ENCODE data around the gene CDK6. TPM values are rescaled to one million over a fixed set of nuclear protein-coding genes. Genes with fewer than 3 reads are reported as not detected.

CDK6 gene
- total and polyA plus RNA-seq, 10 of the 15 experiments (the other 5 are each of a cell fraction or from before 2014, with no cell fraction given), result 8.0 to 118 (median 45.8) TPM

- POLR2A ChIA-PET, result no interaction called here
- Histone ChIP-seq H3K79me2 (ENCODE audit: control insufficient read depth, insufficient read depth, low read length) (peaks cover 98% of the 10 kb centered on the region), H4K20me1 (ENCODE audit: control insufficient read depth, insufficient read depth) (no peaks in the 10 kb centered on the region), H3K4me1 (ENCODE audit: control insufficient read depth, insufficient read depth, low read length) (peaks cover 17% of the 10 kb centered on the region), H3K9ac (ENCODE audit: control insufficient read depth, insufficient read depth, low read length) (no peak overlapping the region), H3K4me2 (ENCODE audit: control insufficient read depth, insufficient read depth) (peak overlapping the region; percentile 1), H3K9me3 (replicated peaks; ENCODE audit: control insufficient read depth, insufficient read depth, low read length) (no peaks in the 10 kb centered on the region; the same call in 2 of the 3 replicates), H3K4me3 (peak overlapping the region; percentile 1; the same call in 1 of the 2 replicates), H3K27me3 (replicated peaks in 1 of 2; ENCODE audit: control insufficient read depth in 2 of 2, insufficient read depth in 2 of 2, low read length in 1 of 2) (no peaks in the 10 kb centered on the region), H3K27ac (ENCODE audit: control insufficient read depth, insufficient read depth) (no peak overlapping the region), H3K36me3 (ENCODE audit: control insufficient read depth in 2 of 2, insufficient read depth in 2 of 2, low read length in 1 of 2) (no peaks in the 10 kb centered on the region), H2AFZ (ENCODE audit: control insufficient read depth, low read depth, low read length) (no peak overlapping the region)
- FAIRE-seq (no peak), ATAC-seq (peak; percentile 4), DNase-seq (ENCODE audit: low read depth, low spot score) (no peak)
- 98% methylated on average over 3 of the region's 3 CpGs for WGBS (ENCODE audit: insufficient coverage, insufficient replicate concordance, low lambda C conversion rate, missing lambda C conversion rate)
- intact Hi-C loops (cut with micrococcal nuclease; ENCODE audit: unreplicated experiment) (no loop called here), in situ Hi-C loops (cut with MboI) (no loop called here)
- BruUV-seq (replicated peaks), result no TSS peak
- CTCF ChIA-PET, result interaction anchor here (1.0 kb wide), 1 partner anchor 13 kb away, joined by 3 read pairs; no protein-coding TSS in a partner anchor
- SMC1A ChIA-PET (ENCODE audit: uncharacterized antibody, unreplicated experiment), result interaction anchor here (0.7 to 1.5 kb wide), 6 partner anchors 9 to 106 kb away, joined by 3 to 5 read pairs (median 3); no protein-coding TSS in a partner anchor
- RAD21 ChIA-PET (ENCODE audit: unreplicated experiment), result interaction anchor here (0.7 to 1.4 kb wide), 2 partner anchors 10 to 185 kb away, joined by 4 read pairs; no protein-coding TSS in a partner anchor
- TF ChIP-seq USF1 (IDR thresholded peaks at IDR 0.05; ENCODE audit: borderline replicate concordance, extremely low read length, insufficient read depth, low read depth, low read length), result no peak
- TF ChIP-seq BACH1 (IDR thresholded peaks at IDR 0.05; ENCODE audit: borderline replicate concordance), result no peak
- no peak for TF ChIP-seq ZNF592 (IDR thresholded peaks at IDR 0.05)
- TF ChIP-seq, protein P1, sequence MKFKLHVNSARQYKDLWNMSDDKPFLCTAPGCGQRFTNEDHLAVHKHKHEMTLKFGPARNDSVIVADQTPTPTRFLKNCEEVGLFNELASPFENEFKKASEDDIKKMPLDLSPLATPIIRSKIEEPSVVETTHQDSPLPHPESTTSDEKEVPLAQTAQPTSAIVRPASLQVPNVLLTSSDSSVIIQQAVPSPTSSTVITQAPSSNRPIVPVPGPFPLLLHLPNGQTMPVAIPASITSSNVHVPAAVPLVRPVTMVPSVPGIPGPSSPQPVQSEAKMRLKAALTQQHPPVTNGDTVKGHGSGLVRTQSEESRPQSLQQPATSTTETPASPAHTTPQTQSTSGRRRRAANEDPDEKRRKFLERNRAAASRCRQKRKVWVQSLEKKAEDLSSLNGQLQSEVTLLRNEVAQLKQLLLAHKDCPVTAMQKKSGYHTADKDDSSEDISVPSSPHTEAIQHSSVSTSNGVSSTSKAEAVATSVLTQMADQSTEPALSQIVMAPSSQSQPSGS (IDR thresholded peaks at IDR 0.05; ENCODE audit: low read length), result no peak
- no peak for TF ChIP-seq DPF2 (IDR thresholded peaks at IDR 0.05)
- no peak for TF ChIP-seq PAX8 (IDR thresholded peaks at IDR 0.05)
- no peak for TF ChIP-seq ZBTB40 (IDR thresholded peaks at IDR 0.05; ENCODE audit: borderline replicate concordance)
- no peak for TF ChIP-seq NFXL1 (IDR thresholded peaks at IDR 0.05; ENCODE audit: borderline replicate concordance)
- TF ChIP-seq ZBTB33 (IDR thresholded peaks at IDR 0.05), result no peak
Measured at GRCh38 chr7:92826258-92826938, 10.0 kb downstream of the CDK6 start.

Measured in GM12878 (cell line).